Endometrial microvascular endothelial cells (primary cell): ENCODE results near the gene MVB12B. TPM values are rescaled to one million over a fixed set of nuclear protein-coding genes. Genes with fewer than 3 reads are reported as not detected.
"Not testable (repeated sequence)": the region's sequence is repeated elsewhere in the genome, so short reads cannot be mapped to it uniquely, and the experiment has no call there.

Experiments
- in situ Hi-C: cut with HindIII; loops from 2 replicates; pipeline ENCODE4 v1.10.0; 2017; ENCODE audit warnings: low sequenced_read_pairs, low pct_unique_long_range_greater_than_20kb; ENCODE audit errors: inconsistent ontology term
- total RNA-seq: library from RNA; depleted of rRNA; stranded (reverse); fragments of >200 nt; gene quantifications from one replicate; pipeline ENCODE4 v1.2.3, GENCODE V29; 2015; ENCODE audit errors: inconsistent ontology term

MVB12B gene
- total RNA-seq, 1 donor from 2014 or later = 5.0 TPM

DNA sequence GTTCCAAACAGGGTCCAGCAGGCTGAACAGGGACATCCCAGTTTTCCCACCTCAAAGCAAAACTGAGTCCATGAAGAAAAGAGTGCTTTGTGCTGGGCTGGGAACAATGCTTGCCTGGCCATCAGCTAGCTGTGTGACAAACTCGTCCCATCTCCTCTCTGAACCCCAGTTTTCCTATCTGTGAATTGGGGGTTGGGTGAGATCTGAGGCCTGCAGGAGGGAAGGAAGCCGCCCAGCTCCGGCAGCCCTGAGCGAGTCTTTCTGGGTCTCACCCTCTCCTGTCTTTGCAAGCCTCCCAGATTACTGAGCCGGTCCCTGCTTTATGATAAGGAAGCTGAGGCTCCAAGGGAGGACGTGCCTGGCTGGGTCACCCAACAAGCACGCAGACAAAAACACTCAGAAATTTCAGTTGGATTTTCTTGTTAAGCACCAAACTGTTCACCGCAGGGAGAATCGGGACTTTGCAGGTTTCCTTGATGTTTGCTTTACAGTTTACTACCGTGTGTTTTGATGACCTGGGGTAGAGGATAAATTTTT is 204.5 kb downstream of the MVB12B start:
- in situ Hi-C loops = no loop called here

DNA sequence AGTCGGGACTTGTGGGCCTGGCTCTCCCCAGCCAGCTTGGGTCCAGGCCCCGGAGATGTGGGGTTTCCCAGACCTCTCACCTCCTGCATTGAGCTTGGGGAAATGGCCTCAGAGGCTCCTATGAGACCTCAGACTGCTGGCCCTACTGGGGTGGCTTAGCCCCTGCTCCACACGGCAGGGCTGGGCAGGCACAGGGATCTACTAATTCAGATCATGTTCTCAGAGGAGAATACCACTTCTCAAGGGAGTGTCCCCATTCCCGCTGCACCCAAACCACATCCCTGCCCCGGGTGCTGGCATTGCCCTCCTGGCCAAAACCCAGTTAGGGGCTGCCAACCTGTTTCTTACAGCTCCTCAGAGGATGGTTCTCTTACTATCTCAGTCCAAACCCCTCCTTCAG is 205.0 kb downstream of the MVB12B start:
- in situ Hi-C loops = no loop called here

DNA sequence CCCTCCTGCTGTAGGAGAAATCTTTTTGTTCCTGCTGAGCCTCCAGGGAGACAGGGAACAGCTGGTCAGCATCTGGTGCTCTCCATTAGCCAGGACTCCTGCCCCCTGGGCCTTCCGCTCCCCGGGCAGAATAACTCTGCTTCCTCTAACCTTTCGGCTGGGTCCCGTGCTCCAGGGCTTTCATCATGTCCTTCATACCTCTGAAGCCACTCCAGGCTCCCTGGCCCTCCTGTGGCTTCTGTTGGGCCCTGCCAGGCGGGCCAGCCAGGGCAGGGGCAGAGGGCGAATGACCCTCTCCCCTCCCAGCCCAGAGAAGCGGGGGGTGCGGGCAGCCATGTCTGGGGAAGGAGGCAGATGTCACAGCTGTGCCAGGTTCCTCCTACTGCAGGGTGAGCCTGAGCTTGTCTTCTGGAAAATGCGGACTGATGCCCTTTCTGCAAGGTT is 205.4 kb downstream of the MVB12B start:
- in situ Hi-C loops = no loop called here

DNA sequence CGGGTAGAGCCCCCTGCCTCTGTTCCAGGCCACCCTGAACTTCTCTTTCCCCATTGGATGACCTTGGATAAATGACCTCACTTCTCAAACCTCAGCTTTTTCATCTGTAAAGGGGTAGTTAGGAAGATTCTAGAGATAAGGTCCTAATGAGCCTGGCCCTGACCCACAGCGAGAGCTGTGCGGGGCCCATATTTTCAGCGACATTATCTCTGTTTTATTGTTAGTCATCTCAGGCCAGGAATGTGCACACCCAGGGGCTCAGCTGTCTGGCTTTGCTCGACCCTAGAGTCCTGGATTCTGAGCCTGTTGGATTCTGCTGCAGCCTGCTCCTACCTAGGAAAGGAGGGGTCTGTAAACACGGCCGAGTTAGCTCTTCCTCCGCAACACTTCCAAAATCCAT is 205.9 kb downstream of the MVB12B start:
- in situ Hi-C loops = no loop called here

DNA sequence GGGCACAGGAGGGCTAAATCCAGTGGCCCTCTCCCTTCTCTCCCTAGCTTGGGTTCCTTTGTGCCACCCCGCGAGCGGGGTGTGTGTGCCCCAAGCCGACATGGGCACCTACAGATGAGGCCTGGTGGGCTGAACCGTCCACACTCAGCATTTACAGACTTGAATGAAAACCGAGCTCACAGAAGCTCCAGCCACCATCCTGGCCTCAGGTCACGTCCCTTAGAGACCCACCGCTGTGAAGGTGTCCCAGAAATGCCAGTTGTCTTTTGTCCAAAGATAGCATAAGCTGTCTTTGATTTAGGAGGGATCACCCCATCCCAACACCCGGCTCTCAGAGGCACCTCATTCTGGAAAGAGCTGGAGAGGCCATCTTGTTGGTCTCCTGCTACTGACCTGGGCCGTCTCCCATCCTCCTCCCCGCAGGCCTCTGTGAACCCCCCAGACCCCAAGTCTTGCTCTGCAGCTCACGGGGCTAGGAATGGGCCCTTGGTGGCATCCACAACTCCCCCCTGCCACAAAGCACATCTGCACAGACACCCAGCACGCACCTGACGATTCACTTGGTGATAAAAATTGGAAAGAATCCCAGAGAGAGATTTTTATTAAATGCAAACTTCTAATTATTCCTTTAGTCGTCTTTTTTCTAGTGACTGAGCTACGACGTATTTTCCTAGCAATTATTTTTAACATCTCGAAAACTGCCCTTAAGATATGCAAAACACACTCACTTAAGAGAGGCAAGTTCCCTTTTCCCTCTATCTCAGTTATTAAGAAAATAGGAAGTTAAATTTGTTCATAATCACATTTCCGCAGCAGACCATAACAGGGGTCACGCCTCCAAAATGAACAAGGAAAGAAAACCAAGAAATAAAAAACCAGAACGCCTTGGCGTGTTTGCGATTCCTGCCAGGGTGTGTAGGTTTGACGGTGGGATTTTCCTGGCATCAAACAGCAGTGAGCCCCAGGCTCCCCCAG is 206.6 kb downstream of the MVB12B start:
- in situ Hi-C loops = no loop called here

DNA sequence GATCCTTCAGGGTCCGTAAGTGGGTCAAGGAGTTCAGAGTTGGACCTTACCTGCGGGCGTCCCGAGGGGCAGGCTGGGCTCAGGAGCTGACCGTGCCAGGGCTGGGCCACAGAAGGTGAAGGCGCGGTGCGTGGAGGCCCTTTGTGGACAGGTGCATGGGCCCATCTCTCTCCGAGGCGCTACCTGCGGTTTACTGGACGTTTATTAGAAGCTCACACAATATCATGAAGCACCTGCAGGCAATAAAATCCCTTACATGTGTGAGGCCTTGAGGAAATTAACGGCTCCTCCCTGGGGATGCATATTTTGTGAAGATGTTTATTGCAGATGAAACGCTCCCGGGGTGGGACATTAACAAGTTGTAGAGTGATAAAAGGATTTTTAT is 207.3 kb downstream of the MVB12B start:
- in situ Hi-C loops = no loop called here

DNA sequence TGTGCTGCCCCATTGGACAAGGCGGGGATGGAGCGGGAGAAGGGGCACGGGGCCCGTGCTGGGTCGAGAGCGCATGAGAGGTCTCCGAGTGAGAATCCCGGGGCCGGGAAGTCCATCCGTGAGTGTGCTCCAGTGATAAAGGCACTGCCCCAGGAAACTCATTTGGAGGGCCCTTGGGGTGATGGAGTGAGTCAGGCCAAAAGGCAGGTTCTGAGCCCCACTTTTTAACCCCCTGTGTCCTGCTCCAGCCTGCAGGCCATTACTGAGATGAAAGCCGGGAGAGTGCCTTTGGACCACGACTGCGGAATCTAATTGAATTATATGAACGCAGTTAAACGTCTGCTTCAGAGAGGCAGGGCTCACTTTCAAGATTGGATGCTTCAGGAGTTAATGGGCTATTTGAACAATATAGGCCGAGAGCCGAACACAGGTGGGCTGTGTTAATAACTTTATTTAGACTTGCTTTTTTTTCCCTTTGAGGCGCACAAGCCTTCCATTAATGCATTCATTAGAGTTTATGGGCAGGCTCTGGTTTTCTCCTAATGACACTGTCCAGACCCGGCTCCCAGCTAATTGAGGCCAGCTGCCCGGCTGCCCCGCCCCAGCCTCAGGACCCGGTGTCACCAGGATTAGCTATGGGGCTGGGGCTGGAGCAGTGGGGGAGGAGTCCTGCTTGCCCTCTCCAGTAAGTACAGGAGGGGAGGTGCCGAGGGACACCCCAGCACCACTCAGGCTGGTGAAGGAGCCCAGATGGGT is 208.0 kb downstream of the MVB12B start:
- in situ Hi-C loops = no loop called here

DNA sequence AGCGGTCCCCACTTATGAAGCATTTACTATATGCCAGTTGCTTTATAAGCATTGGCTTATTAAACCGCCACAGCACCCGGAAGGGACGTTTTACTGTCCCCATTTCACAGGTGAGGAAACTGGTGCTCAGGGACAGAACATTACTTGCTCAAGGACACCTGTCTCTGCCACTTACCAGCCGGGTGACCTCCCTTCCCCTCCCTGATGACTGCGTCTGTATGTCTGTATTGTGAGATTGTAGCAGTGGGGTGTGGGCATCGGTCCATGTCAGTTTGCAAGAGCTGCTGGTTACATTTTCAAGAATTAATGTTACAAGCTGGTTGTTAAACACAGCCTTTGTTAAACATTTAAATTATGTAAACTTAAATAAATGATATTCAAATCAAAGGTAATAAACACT is 209.5 kb downstream of the MVB12B start:
- in situ Hi-C loops = no loop called here

DNA sequence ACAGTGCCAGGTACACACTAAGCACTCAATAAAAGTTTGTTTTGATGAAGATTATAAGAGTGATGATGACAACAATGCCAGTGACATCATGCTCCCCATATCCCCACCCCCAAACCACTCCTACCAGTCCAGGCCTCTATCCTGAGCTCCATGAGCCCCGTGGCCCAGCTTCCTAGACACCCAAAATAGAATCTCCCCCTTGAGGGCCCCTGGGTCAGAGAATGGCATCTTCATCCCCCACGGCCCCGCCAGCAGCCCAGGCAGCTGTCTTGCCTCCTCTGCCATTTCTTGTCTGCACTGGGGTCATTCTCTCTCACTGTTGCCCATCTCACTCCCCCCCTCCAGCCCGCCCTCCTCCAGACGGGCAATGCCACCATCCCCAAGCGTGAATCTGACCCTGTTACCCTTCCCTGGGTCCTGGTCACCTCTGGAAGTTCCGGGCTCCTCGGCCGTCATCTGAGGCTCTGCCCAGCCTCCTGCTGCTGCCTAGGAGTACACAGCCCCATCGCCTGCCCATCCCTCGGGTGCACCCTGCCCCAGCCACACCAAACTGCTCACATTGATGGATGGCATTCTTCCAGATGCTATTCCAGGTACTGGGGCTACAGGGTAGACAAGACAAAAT is 210.3 kb downstream of the MVB12B start:
- in situ Hi-C loops = no loop called here

DNA sequence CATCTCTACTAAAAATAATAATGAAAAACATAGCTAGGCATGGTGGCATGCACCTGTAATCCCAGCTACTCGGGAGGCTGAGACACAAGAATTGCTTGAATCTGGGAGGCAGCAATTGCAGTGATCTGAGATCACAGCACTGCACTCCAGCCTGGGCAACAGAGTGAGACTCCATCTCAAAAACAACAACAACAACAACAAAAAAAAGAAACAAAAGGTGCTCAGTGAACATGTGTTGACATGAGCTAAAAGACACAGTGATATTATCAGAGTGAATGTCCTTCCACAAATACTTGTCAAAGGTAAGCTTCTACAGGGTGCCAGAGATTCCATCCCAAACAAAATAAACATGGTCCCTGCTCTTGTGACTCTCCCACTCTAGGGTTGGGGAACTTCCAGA is 211.9 kb downstream of the MVB12B start:
- in situ Hi-C loops = no loop called here

DNA sequence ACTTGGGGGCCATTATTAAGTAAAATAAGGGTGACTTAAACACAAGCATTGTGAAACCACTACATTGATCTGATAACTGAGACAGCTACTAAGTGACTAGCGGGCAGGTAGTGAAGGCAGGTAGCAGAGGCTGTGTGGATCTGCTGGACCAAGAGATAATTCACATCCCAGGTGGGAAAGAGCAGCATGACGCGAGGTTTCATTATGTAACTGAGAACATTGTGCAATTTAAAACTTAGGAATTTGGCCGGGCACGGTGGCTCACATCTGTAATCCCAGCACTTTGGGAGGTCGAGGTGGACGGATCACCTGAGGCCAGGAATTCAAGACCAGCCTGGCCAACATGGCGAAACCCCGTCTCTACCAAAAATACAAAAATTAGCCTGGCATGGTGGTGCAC is 213.8 kb downstream of the MVB12B start:
- in situ Hi-C loops = not testable (repeated sequence)

DNA sequence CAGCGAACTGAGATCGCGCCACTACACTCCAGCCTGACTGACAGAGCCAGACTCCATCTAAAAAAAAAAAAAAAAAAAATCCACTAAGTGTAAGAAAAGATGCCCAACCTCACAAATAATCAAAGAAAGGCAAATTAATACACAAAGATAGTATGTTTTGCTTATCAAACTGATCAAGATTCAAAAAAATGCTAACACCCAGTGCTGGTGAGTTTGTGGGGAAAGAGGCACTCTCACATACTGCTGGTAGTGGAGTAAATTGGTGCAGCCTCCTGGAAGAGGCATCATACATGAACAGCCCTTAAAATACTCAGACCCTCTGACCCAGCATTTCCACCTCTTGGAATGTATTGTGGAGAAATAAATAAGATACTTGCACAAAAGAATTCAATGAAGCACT is 216.9 kb downstream of the MVB12B start:
- in situ Hi-C loops = no loop called here

DNA sequence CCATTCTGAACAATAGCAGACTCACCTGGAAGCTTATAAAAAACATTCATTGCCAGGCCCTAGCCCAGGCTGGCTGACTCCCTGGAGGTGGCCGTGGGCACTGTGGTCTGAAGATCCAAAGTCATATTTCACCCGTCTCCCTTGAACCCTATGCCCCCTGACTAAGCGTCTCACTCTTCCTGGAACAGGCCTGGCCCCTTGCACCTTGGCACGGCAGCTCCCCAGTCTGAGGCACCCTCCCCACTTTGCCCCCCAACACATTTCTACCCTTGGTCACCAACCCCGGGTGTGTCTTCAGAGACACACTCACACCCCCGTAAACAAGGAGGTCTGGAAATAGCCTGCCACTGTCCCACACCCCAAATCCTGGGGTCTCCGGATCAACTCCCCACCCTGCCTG is 218.5 kb downstream of the MVB12B start:
- in situ Hi-C loops = no loop called here

DNA sequence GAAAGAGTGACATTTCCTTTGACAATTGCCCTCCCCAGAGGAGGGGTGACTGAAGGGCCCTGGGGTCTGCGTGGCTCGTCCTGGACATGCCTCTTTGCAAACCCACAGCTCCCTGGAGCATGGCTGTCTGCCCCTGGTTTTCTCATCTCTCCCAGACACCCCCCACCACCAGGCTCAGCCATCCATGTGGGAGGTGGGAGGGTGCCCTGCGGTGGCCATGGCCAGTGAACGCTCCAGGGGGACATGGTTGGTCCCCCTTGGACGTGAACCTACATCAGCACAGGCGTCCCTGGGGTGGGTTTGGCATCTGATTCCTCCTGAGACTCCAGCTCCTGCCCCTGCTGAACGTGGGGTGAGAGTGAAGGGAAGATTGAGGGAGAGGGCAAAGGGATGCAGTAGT is 219.4 kb downstream of the MVB12B start:
- in situ Hi-C loops = no loop called here

DNA sequence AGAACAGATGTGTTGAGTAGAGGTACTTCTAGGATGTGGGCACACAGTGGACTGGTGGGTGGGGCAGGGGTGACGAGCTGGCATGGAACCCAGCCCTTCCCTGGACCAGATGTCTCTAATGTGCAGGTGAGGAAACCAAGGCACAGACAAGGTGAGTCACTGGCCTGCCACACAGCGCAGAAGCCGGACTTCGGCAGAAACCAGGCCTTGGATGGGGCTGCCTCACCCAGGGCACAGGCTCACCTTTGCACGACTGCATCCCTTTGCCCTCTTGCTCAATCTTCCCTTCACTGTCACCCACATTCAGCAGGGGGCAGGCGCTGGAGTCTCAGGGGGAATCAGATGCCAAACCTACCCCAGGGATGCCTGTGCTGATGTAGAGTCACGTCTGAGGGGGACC is 221.7 kb downstream of the MVB12B start:
- in situ Hi-C loops = no loop called here

DNA sequence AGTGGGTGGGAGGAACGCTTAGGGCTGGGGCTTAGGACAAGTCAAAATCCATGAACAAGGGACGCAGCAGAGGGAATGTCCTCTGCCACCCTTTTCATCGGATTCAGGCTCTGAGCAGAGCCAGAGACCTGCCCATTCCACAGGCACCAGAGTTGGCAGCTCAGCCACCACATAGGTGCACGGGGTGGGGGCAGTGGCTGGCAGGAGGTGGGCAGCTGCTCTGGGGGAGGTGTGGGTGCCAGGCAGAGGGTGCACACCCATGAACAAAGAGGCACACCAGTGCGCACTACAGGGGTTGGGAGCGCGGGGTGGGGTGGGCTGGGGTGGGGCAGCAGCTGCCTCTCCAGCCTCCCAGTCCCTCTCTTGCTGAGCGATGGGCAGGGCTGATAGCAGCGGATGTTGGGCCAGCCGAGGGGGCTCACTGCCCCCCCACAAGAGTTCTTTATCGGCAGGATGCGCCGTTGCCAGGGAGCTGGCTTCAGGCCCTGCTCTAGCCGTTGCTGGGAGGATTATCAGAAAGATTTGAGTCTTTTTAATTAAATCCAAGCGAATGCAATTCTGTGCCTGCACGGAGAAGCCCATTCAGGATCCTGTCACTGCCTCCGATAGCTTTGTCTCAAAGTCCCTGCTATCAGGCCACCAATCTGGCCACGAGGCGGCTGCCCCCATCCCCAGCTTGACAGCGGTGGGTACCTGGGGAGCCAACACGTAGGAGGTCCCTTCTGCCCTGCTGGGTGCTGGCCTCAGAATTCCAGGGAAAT is 222.8 kb downstream of the MVB12B start:
- in situ Hi-C loops = no loop called here

DNA sequence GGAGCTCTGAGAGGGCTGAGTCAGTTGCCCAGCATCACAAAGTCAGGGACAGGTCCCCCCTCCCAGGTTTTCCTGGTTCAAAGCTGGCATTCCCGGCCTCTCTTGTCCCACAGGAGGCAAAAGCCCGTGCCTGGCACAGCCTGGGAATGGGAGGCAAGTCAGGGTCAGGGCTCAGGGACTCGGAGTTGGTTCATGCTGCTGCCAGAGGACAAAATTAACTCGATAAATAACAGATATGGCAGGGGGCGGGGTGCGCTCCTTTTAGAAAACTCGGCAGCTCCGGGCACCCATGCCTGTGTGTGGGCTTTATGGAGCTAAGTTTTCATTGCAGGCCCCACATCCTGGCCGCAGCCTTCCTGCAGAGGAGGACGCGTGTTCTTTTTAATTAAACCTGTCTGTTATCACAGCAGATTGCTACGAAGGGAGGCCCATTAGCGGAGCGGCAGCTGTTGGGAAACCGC is 224.3 kb downstream of the MVB12B start:
- in situ Hi-C loops = no loop called here

DNA sequence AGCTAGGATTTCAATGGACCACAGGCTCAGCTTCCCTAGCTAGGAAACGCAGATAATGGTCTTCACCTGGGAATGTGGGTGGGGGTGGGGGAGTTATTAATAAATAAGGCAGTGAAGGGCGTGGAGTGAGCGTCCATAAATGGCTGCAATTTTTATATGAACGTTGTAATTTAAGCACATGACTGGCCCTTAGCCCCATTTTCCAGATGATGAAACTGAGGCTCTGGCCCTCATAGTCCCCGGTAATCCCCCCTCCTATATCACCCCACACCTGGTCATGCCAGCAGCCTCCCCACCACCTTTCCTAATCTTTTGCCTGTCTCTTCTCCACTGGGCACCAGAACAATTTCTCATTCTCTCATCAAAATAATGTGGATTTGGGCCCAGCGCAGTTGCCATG is 225.2 kb downstream of the MVB12B start:
- in situ Hi-C loops = no loop called here

DNA sequence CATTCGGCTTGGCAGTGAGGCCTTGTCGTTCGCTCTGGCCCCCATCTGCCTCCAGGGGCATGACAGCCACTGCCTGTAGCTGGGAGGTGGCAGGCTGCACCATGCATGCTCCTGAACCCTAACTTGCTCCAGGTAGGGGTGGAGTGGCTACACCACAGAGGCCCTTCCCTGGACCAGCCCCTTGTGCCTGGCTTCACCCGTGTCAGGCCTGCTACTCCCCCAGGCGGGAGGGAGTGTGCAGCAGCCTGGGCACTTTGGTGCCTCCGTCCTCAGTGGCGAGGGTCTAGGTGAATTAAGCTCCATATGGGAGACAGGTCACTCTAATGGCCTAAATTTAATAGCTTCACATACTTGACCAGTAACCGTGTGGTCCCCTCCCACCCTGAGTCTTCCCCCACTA is 227.7 kb downstream of the MVB12B start:
- in situ Hi-C loops = no loop called here
